ENCODE measurements around the gene KRTCAP2. TPM values are rescaled to one million over a fixed set of nuclear protein-coding genes. Genes with fewer than 3 reads are reported as not detected.

KRTCAP2 gene
- total RNA-seq, 2 experiments from 2014 or later = 124 to 125 TPM

- no peak for TF ChIP-seq CTCF (IDR thresholded peaks at IDR 0.05)
- ChIA-PET POLR2A (interaction anchor here (0.7 to 1.3 kb wide), 2 partner anchors 39 to 43 kb away, joined by 3 to 4 read pairs; a partner anchor contains a TSS), CTCF (no interaction called here)
- H3K4me1 Mint-ChIP-seq (ENCODE audit: low read depth) = peaks cover 6% of the 10 kb centered on the region
- no peaks in the 10 kb centered on the region for H3K9me3 Mint-ChIP-seq
- DNase-seq (no peak), ATAC-seq (no peak)
- no peak overlapping the region for H3K27ac Mint-ChIP-seq
- no peak overlapping the region for H3K4me3 Mint-ChIP-seq
- no peaks in the 10 kb centered on the region for H3K27me3 Mint-ChIP-seq
- intact Hi-C loops (cut with micrococcal nuclease) = no loop called here
- H3K36me3 Mint-ChIP-seq (ENCODE audit: low read depth) = no peaks in the 10 kb centered on the region
Measured at GRCh38 chr1:155202198-155202597, 29.1 kb upstream of the KRTCAP2 start.

- no peaks in the 10 kb centered on the region for H3K27me3 Mint-ChIP-seq
- H3K9me3 Mint-ChIP-seq = no peaks in the 10 kb centered on the region
- ATAC-seq = no peak
- no peaks in the 10 kb centered on the region for H3K36me3 Mint-ChIP-seq (ENCODE audit: low read depth)
- H3K4me3 Mint-ChIP-seq = no peak overlapping the region
- no peak overlapping the region for H3K27ac Mint-ChIP-seq
- no peaks in the 10 kb centered on the region for H3K4me1 Mint-ChIP-seq (ENCODE audit: low read depth)
- TF ChIP-seq CTCF (IDR thresholded peaks at IDR 0.05) = no peak
- intact Hi-C loops (cut with micrococcal nuclease) = no loop called here
- ChIA-PET CTCF (interaction anchor here (1.0 to 1.4 kb wide), 2 partner anchors 26 to 50 kb away, joined by 3 to 4 read pairs; no protein-coding TSS in a partner anchor), POLR2A (no interaction called here)
- no peak for DNase-seq
Measured at GRCh38 chr1:155200920-155201319, 27.8 kb upstream of the KRTCAP2 start.

- Mint-ChIP-seq H3K27me3 (no peaks in the 10 kb centered on the region), H3K27ac (no peak overlapping the region), H3K9me3 (no peaks in the 10 kb centered on the region), H3K4me1 (ENCODE audit: low read depth) (peaks cover 7% of the 10 kb centered on the region), H3K4me3 (no peak overlapping the region), H3K36me3 (ENCODE audit: low read depth) (no peaks in the 10 kb centered on the region)
- intact Hi-C loops (cut with micrococcal nuclease) = no loop called here
- DNase-seq (no peak), ATAC-seq (no peak)
- ChIA-PET POLR2A (no interaction called here), CTCF (no interaction called here)
- TF ChIP-seq CTCF (IDR thresholded peaks at IDR 0.05) = no peak
Measured at GRCh38 chr1:155199792-155200191, 26.7 kb upstream of the KRTCAP2 start.

- Mint-ChIP-seq H3K4me1 (ENCODE audit: low read depth) (peaks cover 13% of the 10 kb centered on the region), H3K27ac (no peak overlapping the region), H3K27me3 (no peaks in the 10 kb centered on the region), H3K4me3 (no peak overlapping the region), H3K36me3 (ENCODE audit: low read depth) (no peaks in the 10 kb centered on the region), H3K9me3 (no peaks in the 10 kb centered on the region)
- POLR2A ChIA-PET = interaction anchor here (1.1 kb wide), 1 partner anchor 11 kb away, joined by 5 read pairs; the partner anchor contains the start of gene MTX1
- TF ChIP-seq CTCF (IDR thresholded peaks at IDR 0.05) = no peak
- CTCF ChIA-PET = interaction anchor here (7.5 kb wide), 1 partner anchor 9 kb away, joined by 61 read pairs; the partner anchor contains the start of genes MTX1 and THBS3
- intact Hi-C loops (cut with micrococcal nuclease) = no loop called here
- ATAC-seq = no peak
- no peak for DNase-seq
Measured at GRCh38 chr1:155198547-155198906, 25.4 kb upstream of the KRTCAP2 start.

GRCh38 chr1:155197901-155198546, 24.9 kb upstream of the KRTCAP2 start:
- H3K27ac Mint-ChIP-seq = no peak overlapping the region
- no peak for ATAC-seq
- H3K27me3 Mint-ChIP-seq = no peaks in the 10 kb centered on the region

More at GRCh38 chr1:155197901-155198546, 24.9 kb upstream of the KRTCAP2 start:
- intact Hi-C loops (cut with micrococcal nuclease) = no loop called here
- DNase-seq = no peak
- ChIA-PET POLR2A (interaction anchor here (0.5 to 5.8 kb wide), 4 partner anchors 10 to 329 kb away, joined by 3 to 52 read pairs (median 4); partner anchors contain the start of genes MTX1 and THBS3), CTCF (interaction anchor here (7.5 kb wide), 1 partner anchor 9 kb away, joined by 61 read pairs; the partner anchor contains the start of genes MTX1 and THBS3)
- Mint-ChIP-seq H3K36me3 (ENCODE audit: low read depth) (no peaks in the 10 kb centered on the region), H3K9me3 (no peaks in the 10 kb centered on the region), H3K4me1 (ENCODE audit: low read depth) (peaks cover 16% of the 10 kb centered on the region), H3K4me3 (no peak overlapping the region)
- no peak for TF ChIP-seq CTCF (IDR thresholded peaks at IDR 0.05)

Data from activated CD8-positive, alpha-beta T cell treated with anti-CD3 and anti-CD28 coated beads for 36 hours (primary cell).